ENCODE data around the gene PTPRB. TPM values are rescaled to one million over a fixed set of nuclear protein-coding genes. Genes with fewer than 3 reads are reported as not detected.

PTPRB gene
- total RNA-seq: not detected

GRCh38 chr12:70637303-70638085, at the start of gene PTPRB:
PTPRB (minus strand) TSS chr12:70637429; CDS start chr12:70637395, 34 bp downstream.
- Mint-ChIP-seq H3K9me3 (ENCODE audit: low read depth) (no peaks in the 10 kb centered on the region), H3K27ac (no peak within 1 kb of the TSS), H3K36me3 (no peaks in the 10 kb centered on the region), H3K4me1 (no peaks in the 10 kb centered on the region), H3K27me3 (peaks cover 4% of the 10 kb centered on the region), H3K4me3 (no peak within 1 kb of the TSS)
- CTCF ChIA-PET: no interaction called here
- no peak for ATAC-seq
- DNase-seq: no peak

GRCh38 chr12:70686907-70687306, 49.7 kb upstream of the PTPRB start:
- peaks cover 4% of the 10 kb centered on the region for H3K27me3 Mint-ChIP-seq
- H3K4me1 Mint-ChIP-seq: no peaks in the 10 kb centered on the region
- CTCF ChIA-PET: no interaction called here
- H3K36me3 Mint-ChIP-seq: no peaks in the 10 kb centered on the region
- DNase-seq (no peak), ATAC-seq (no peak)
- no peak overlapping the region for H3K27ac Mint-ChIP-seq
- no peak overlapping the region for H3K4me3 Mint-ChIP-seq
- no peaks in the 10 kb centered on the region for H3K9me3 Mint-ChIP-seq (ENCODE audit: low read depth)

GRCh38 chr12:70686299-70686698, 49.1 kb upstream of the PTPRB start:
- ATAC-seq (no peak), DNase-seq (no peak)
- Mint-ChIP-seq H3K36me3 (no peaks in the 10 kb centered on the region), H3K4me1 (no peaks in the 10 kb centered on the region), H3K27me3 (peaks cover 4% of the 10 kb centered on the region), H3K27ac (no peak overlapping the region), H3K9me3 (ENCODE audit: low read depth) (no peaks in the 10 kb centered on the region), H3K4me3 (no peak overlapping the region)
- CTCF ChIA-PET: no interaction called here

GRCh38 chr12:70683976-70684375, 46.7 kb upstream of the PTPRB start:
- Mint-ChIP-seq H3K27me3 (peaks cover 4% of the 10 kb centered on the region), H3K27ac (no peak overlapping the region), H3K4me3 (no peak overlapping the region), H3K9me3 (ENCODE audit: low read depth) (no peaks in the 10 kb centered on the region), H3K4me1 (no peaks in the 10 kb centered on the region), H3K36me3 (no peaks in the 10 kb centered on the region)
- DNase-seq: no peak
- CTCF ChIA-PET: no interaction called here
- no peak for ATAC-seq

GRCh38 chr12:70671698-70672097, 34.5 kb upstream of the PTPRB start:
- Mint-ChIP-seq H3K36me3 (no peaks in the 10 kb centered on the region), H3K27me3 (no peaks in the 10 kb centered on the region), H3K9me3 (ENCODE audit: low read depth) (no peaks in the 10 kb centered on the region), H3K4me3 (no peak overlapping the region), H3K4me1 (no peaks in the 10 kb centered on the region), H3K27ac (no peak overlapping the region)
- CTCF ChIA-PET: no interaction called here
- DNase-seq: no peak
- no peak for ATAC-seq

DNA sequence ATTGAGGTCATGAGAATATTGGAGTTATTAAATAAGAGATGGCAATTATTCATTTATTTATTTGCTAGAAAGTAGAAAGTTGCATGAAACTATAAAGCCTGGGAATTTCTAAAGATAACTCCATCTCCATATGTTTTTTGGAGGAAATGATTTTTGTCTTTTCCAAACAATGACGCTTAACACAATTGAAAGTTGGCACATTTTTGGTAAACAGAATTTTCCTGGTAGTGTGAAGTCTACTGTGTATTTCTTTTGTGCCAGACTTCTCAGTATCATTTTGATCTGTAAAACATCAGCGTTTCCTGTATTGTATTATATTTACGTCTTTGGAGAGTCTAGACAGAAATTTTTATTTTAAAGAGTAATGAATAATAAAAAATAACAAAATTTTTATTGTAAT, 33.7 kb upstream of the PTPRB start:
- no peaks in the 10 kb centered on the region for H3K27me3 Mint-ChIP-seq
- H3K4me1 Mint-ChIP-seq: no peaks in the 10 kb centered on the region
- CTCF ChIA-PET: no interaction called here
- DNase-seq: no peak
- H3K9me3 Mint-ChIP-seq (ENCODE audit: low read depth): no peaks in the 10 kb centered on the region
- no peak overlapping the region for H3K4me3 Mint-ChIP-seq
- H3K27ac Mint-ChIP-seq: no peak overlapping the region
- H3K36me3 Mint-ChIP-seq: no peaks in the 10 kb centered on the region
- ATAC-seq: no peak

DNA sequence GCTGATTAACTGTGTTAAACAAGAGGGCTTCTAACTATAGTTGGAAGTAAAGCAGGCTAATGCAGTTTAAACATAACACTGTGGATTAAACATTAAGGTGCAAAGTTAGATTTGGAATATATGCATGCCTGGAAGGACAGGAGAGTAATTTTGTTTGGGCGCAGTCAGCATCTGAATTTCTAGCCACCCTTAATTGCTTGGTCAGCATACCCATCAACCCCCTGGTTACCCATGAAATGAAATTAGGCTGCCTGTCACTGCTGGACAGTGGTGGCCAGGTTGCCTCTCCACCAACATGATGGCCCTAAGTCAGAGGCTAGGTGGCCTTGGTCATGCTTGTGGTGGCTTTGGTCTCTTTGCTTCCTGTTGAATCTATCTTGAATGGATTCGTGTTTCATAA, 30.0 kb upstream of the PTPRB start:
- H3K36me3 Mint-ChIP-seq: no peaks in the 10 kb centered on the region
- ATAC-seq (no peak), DNase-seq (no peak)
- H3K9me3 Mint-ChIP-seq (ENCODE audit: low read depth): no peaks in the 10 kb centered on the region
- no peak overlapping the region for H3K4me3 Mint-ChIP-seq
- no peaks in the 10 kb centered on the region for H3K4me1 Mint-ChIP-seq
- no peak overlapping the region for H3K27ac Mint-ChIP-seq
- H3K27me3 Mint-ChIP-seq: no peaks in the 10 kb centered on the region
- CTCF ChIA-PET: no interaction called here

DNA sequence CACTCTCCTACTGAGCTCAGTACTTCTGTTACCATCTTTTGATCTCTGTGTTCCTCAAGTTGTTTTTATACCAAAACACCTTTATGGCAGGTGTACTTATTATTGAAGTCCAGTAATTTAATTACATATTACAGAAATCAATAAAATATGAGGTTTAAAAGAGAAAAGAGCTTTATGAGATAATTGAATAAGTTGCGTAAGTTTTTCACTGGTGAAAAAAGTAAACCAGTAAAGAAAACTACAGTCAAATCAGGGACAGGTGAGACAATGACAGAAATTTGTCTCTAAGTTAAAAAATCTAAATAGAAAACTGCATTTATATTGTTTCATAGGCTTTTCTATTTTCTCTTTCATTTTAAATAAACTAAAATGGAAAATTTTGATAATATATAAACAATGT, 29.1 kb upstream of the PTPRB start:
- H3K27me3 Mint-ChIP-seq: no peaks in the 10 kb centered on the region
- H3K4me3 Mint-ChIP-seq: no peak overlapping the region
- H3K9me3 Mint-ChIP-seq (ENCODE audit: low read depth): no peaks in the 10 kb centered on the region
- no peak overlapping the region for H3K27ac Mint-ChIP-seq
- no peak for ATAC-seq
- DNase-seq: no peak
- CTCF ChIA-PET: no interaction called here
- H3K4me1 Mint-ChIP-seq: no peaks in the 10 kb centered on the region
- H3K36me3 Mint-ChIP-seq: no peaks in the 10 kb centered on the region

DNA sequence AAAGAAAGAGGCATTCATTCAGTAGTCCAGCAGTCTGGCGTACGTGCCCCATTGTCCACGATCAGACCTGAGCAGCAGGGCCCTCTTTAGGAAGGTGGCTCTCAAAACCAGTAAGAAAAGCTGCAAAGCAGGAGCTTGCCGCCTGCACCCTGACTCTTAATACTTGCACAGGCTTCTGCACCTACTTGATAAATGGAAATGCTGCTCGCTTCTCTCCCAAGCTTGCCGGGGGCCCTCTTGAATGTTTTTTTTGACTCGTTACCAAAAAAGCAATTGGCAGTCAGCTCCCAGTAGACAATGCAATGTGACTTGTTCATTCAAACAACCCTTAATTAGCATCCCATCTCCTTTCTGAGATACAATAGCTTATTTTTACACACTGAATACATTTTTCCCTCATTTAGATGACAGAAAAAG, 27.2 kb upstream of the PTPRB start:
- H3K36me3 Mint-ChIP-seq: no peaks in the 10 kb centered on the region
- no peak overlapping the region for H3K27ac Mint-ChIP-seq
- CTCF ChIA-PET: no interaction called here
- no peaks in the 10 kb centered on the region for H3K4me1 Mint-ChIP-seq
- no peak for DNase-seq
- no peaks in the 10 kb centered on the region for H3K27me3 Mint-ChIP-seq
- no peak for ATAC-seq
- H3K4me3 Mint-ChIP-seq: no peak overlapping the region
- H3K9me3 Mint-ChIP-seq (ENCODE audit: low read depth): no peaks in the 10 kb centered on the region

- no peak overlapping the region for H3K27ac Mint-ChIP-seq
Observed at GRCh38 chr12:70663838-70664237, 26.6 kb upstream of the PTPRB start.

GRCh38 chr12:70661466-70662161, 24.4 kb upstream of the PTPRB start:
- Mint-ChIP-seq H3K9me3 (ENCODE audit: low read depth) (peaks cover 2% of the 10 kb centered on the region), H3K27me3 (no peaks in the 10 kb centered on the region), H3K27ac (no peak overlapping the region), H3K4me1 (no peaks in the 10 kb centered on the region), H3K36me3 (no peaks in the 10 kb centered on the region), H3K4me3 (no peak overlapping the region)
- DNase-seq (no peak), ATAC-seq (no peak)
- CTCF ChIA-PET: no interaction called here

More at GRCh38 chr12:70663838-70664237, 26.6 kb upstream of the PTPRB start:
- CTCF ChIA-PET: no interaction called here
- Mint-ChIP-seq H3K27me3 (no peaks in the 10 kb centered on the region), H3K4me3 (no peak overlapping the region), H3K36me3 (no peaks in the 10 kb centered on the region), H3K9me3 (ENCODE audit: low read depth) (no peaks in the 10 kb centered on the region), H3K4me1 (no peaks in the 10 kb centered on the region)
- DNase-seq (no peak), ATAC-seq (no peak)

DNA sequence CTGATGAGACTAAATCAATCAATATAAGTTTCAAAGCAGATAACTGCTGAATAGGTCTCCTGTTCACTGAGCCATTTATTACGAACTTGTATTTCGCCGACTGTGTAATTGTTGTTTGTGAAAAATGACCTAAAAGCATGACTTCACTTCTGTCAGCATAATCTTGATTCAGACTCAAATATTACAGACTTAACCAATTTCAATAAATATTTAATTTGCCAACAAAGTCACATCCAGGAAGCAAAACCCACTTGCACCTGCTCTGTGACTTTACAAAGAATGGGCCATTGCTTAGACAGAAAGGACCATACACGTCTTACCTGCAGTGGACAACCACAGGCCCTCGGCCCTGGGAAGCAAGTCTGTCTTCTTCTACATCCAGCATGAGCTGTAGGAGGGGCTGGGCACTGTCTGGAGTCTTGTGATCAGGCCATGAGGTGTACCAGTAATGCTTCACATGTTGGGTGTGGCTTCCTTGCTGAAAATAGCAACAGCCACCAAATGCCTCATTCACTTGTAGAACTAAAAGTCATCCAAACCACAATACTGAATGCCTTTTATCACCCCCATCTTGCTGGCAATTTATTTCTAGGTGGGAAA, 23.5 kb upstream of the PTPRB start:
- ATAC-seq (no peak), DNase-seq (no peak)
- H3K4me3 Mint-ChIP-seq: no peak overlapping the region
- no peaks in the 10 kb centered on the region for H3K27me3 Mint-ChIP-seq
- CTCF ChIA-PET: no interaction called here
- no peak overlapping the region for H3K27ac Mint-ChIP-seq
- no peaks in the 10 kb centered on the region for H3K36me3 Mint-ChIP-seq
- no peaks in the 10 kb centered on the region for H3K4me1 Mint-ChIP-seq
- H3K9me3 Mint-ChIP-seq (ENCODE audit: low read depth): peaks cover 2% of the 10 kb centered on the region

DNA sequence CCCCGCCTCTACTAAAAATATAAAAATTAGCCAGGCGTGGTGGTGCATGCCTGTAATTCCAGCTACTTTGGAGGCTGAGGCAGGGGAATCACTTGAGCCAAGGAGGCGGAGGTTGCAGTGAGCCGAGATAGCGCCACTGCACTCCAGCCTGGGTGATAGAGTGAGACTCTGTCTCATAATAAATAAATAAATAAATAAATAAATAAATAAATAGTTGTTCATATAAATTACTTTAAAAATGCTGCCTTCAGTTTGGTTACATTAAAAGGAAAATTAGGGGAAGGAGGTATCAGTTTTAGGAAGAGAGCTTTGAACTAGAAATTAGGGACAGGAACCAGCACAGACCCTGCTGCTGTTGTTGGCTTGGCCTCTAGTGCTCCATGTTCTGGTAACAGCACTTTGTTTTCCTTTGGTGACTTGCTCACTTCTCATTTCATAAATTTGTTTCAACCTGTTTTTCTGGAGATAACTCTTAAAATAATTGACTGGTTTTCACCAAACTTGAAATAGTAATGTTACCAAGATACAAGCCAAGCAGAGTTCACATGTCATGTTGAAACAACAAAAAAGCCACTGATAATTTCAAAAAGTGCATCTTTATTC, 22.9 kb upstream of the PTPRB start:
- H3K9me3 Mint-ChIP-seq (ENCODE audit: low read depth): peaks cover 2% of the 10 kb centered on the region

More for the DNA sequence above, 22.9 kb upstream of the PTPRB start:
- DNase-seq: no peak
- H3K27me3 Mint-ChIP-seq: no peaks in the 10 kb centered on the region
- H3K36me3 Mint-ChIP-seq: no peaks in the 10 kb centered on the region
- H3K4me1 Mint-ChIP-seq: no peaks in the 10 kb centered on the region
- no peak overlapping the region for H3K4me3 Mint-ChIP-seq
- no peak for ATAC-seq
- no peak overlapping the region for H3K27ac Mint-ChIP-seq
- CTCF ChIA-PET: no interaction called here
